GM19455 (cell line): ENCODE measurements around the gene LGI2.

ENCODE experiments used
- ATAC-seq: cut with Tn5 transposase; IDR thresholded peaks from one replicate; pipeline ENCODE4 v1.9.1; 2021; ENCODE audit not compliant: unreplicated experiment

Gene LGI2

DNA sequence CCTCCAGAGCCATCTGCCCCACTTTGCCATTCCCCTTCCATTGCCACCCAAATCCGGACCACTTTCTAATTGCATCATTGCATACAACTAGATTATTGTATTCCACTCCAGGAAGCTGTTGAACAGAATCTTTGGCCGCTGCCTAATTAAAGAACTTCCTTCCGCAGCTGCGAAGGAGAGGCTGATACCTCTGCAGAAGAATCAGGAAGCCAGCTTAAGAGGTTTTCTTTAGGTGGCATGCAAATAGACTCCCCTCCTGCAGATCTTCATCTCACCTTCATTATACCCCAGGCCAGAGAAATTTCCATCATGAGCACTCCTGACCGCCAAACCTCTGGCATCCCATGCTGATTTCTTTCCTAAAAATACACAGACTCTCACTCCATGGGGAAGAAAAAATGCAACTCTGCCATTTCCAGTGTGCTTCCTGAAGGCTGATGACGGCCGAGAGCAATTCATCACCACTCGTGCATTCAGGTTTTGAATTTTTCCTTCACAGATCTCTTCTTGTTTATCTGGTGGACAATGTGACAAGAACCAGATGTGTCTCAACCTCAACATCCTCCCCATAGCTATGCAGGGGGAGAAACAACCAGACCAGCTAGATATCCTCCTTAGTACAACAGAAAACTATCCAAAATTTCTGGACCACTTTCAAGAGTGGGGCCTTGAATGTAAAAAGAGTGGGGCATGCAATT, 31.2 kb downstream of the LGI2 start:
- ATAC-seq: no peak

- ATAC-seq: no peak
Measured at GRCh38 chr4:24995346-24995919, 35.3 kb downstream of the LGI2 start.

DNA sequence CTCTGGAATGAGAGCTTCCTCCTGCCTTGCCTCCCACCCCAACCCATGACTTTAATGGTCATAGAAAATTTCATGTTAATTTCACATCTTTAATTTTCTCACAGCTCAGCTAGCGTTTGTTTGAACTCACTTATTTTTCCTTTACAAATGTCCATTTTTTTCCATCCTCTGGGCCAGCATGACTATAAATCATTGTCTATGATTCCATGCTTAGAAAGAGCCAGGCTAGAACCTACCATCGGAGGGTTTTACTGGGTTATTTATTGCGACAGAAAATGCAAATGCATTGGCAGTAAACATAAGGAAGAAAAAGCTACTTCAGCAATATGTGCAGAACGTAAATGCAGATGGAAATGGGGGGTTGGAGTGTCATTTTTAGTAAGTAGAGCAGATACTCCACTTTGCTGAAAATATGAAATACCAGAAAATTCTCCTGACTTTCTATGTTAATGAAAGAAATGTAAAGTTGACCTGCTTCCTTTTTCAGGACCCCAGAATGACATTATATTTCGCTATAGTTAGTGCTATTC, 37.1 kb downstream of the LGI2 start:
- ATAC-seq: no peak

- no peak for ATAC-seq
Measured at GRCh38 chr4:24992968-24993367, 37.8 kb downstream of the LGI2 start.

DNA sequence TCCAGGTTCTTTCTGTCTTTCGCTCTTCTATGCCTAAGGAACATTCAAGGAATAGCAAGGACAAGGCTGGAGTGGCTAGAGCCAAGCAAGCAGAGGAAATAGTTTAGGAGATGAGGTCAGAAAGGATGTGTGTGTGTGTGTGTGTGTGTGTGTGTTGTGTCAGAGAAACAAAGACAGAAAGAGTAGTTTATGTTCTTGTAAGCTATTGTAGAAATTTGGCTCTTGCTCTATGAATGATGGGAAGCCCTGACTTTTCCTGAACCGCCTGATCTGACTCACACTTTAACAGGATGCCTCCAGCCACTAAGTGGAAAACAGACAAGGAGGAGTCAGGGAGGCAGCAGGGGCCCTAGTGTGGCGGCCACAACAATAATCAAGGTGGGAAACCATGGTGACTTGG, 39.7 kb downstream of the LGI2 start:
- no peak for ATAC-seq

GRCh38 chr4:24989327-24989726, 41.4 kb downstream of the LGI2 start:
- ATAC-seq: no peak

DNA sequence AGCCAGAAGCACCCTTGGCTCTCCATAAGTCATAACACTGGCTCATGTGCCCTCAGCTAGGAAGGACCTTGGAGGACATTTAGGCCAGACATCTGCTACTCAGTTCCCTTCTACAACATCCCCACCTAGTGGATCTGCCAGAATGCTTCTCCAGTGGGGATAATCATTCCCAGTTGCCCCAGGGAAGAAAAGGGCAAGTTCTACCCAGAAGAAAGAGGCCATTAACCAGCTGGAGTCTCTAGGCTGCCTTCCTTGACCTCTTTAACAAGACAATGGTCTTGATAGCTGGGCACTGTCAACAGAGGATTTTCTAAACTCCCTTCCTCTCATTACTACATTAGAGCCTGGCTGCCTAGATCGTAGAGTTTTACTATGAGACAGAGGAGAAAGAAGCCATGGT, 42.0 kb downstream of the LGI2 start:
- ATAC-seq: no peak

DNA sequence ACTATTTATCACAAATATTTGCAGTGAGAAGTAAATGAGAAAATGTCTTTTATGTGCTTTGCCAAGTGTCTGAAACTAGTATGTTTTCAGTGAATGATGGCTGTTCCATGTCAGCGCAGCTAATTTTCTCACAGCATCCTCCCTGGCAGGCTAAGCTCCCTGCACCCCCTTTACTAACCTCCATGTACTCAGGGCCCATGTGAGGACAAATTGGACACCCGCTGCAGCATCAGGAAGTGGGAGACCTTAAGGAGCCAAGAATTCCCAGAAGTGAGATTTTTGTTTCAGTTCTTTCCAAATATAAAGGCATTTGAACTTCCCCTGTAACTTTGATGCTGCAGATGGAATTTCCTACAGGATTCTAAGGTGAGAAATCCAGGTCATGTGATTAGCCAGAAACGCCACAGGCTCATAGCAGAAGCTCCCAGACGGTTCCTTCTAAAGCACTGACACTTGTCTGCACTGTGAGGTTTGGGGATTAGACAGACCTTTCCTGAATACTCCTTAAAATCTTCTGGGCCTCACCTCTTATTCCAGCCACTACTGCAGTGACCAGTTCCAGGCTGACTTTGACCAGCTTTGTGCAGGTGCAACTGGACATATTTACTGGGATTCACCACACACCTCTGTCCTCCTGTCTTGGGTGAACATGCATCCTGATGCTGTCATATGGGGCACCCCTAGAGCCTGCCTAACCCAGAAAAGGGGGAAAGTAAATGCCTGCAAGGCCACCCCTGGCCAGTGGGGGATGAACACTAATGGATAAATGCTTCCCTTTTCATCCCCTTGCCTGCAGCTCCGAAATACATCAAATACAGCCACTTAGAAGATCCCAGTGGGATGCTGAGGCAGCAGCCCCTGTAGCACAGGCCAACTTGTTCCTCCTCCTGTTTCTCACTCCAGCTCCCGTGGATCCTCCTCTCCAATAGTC, 45.9 kb downstream of the LGI2 start:
- no peak for ATAC-seq

GRCh38 chr4:24980740-24981139, 50.0 kb downstream of the LGI2 start:
- ATAC-seq: no peak

GRCh38 chr4:24980064-24980690, 50.6 kb downstream of the LGI2 start:
- no peak for ATAC-seq

- no peak for ATAC-seq
Measured at GRCh38 chr4:24979554-24979953, 51.2 kb downstream of the LGI2 start.

GRCh38 chr4:24978291-24979075, 52.3 kb downstream of the LGI2 start:
- no peak for ATAC-seq

DNA sequence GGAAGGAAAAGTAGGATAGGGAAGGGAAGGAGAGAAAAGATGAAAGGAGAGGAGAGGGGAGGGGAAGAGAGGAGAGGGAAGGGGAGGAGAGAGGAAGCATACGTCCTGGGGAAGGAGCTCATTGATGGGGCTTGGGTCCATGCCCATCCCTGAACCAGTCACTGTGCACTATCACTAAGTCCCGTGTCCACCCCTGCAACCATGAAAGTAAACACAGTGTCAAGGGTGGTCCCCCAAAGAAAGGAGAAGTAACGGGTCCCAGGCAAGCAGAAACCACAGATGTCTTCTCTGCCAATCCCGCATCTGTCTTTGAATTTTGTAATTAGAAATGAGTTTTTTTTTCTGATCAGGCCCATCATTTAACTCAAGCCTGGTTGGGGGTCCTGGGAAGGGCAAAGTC, 55.2 kb downstream of the LGI2 start:
- no peak for ATAC-seq

DNA sequence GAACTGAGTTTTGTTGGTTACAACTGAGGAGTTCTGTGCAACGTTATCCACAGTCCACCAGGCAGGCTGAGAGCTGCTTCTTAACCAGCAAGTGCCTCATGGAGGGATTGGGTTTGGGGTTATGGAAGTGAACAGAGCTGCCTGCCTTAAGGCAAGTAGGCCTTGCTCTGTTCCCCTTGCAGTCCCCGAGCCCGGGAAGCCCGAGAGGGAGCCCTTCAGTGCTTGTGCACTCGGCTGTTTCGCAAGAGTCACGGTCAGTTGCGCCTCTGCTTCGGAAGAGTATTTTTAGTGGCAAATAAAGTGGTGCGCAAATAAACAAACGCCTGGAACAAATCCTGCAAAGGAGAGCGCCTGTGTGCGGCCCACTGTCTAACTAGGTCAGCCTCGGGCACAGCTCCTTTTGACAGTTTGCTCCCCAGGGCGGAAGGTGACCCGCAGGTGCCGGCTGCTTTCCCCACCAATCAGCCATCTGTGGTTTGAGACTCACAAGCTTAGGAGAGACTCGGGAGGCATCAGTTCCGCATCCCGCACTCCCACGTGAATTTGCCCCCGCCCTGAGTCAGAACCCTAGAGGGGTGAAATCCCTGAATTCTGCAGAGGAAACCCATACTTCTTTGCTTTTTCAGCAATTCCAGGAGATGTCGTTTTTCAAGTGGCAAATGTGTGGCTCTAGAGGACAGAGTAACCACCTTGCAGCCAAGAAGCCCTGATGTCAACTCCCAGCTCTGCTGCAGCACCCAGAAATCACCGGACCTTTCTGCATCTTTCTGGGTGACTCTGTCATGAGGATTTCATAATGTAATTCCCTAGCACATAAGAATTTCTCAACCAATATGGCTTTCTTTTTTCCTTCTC, 56.8 kb downstream of the LGI2 start:
- peak; percentile 57 for ATAC-seq

DNA sequence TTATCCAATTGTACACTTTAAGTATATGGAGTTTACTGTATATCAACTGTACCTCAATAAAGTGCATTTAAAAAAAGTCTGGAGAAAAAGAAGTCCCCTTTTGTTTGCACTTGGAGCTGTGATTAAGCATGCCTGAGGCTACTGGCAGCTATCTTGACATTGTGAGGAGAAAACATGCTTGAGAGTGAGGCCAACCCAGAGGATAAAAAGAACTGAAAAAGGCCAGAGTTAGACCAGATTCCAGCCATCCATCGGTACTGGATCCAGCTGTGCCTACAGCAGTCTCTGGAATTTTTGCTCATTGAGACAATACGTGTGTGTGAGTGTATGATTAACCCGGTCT, 57.4 kb downstream of the LGI2 start:
- no peak for ATAC-seq

DNA sequence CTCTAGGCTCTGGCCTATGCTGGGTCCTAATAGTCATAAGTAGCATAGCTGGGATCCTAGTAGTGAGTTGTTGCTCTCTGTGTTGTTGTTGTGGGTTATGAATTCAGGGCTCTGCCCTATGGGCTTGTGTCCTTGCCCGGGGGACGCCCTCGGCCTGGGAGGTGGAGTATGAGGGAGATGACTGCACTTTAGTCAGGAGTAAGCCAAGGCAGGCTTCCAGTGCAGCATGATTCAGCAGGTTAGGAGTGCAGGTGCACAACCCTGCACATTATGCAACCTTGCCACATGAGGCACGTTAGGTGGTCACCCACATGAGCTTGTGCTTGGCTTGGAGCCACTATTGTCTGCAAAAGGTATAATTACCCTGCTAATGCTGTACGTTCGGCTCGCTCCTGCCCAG, 59.6 kb downstream of the LGI2 start:
- ATAC-seq: no peak

DNA sequence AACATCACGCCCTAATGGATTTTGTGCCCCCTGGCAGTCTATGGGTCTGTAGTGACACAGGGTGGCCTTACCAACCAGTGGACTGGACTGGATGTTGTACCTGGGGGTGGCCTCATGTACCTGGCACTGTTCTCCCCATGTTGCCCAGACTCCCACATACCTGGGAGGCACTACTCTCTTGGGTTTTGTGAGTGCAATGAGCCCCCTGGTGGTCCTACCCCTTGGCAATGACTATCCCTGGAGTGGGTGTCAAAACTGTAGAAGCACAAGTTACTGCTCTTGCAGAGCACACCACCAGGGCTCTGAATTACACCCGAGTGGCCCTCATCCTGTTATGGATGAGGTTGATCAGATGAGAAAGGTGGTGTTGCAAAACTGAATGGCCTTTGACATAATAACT, 60.1 kb downstream of the LGI2 start:
- ATAC-seq: no peak

GRCh38 chr4:24970191-24970590, 60.6 kb downstream of the LGI2 start:
- ATAC-seq: no peak

- ATAC-seq: no peak
Measured at GRCh38 chr4:24969486-24969885, 61.3 kb downstream of the LGI2 start.

- ATAC-seq: no peak
Measured at GRCh38 chr4:24968992-24969391, 61.8 kb downstream of the LGI2 start.
